RWPE2 (cell line): Measurements from ENCODE around the gene KLF17.
A peak's percentile ranks its signal among the peaks of the same experiment; 100 is the strongest.

Experiments
- ATAC-seq: fragments of 200-7000 bp; cut with Tn5 transposase; 3 replicates; pipeline ENCODE4 v1.9.1; 2021; ENCODE audit warnings: low read depth
- DNase-seq: peaks from one replicate; pipeline ENCODE4 v3.0.0-alpha.2; 2020; ENCODE audit warnings: low spot score
- H3K27ac ChIP-seq: fragments of 450-650 bp; 2 replicates; pipeline ENCODE4 v1.5.1; 2017; ENCODE audit warnings: mild to moderate bottlenecking; ENCODE audit not compliant: poor library complexity, severe bottlenecking
- H3K27me3 ChIP-seq: fragments of 250-450 bp; sonication (Bioruptor Pico); 2 replicates; pipeline ENCODE4 v1.5.1; 2021; ENCODE audit warnings: mild to moderate bottlenecking, moderate library complexity; ENCODE audit not compliant: insufficient read depth, poor library complexity, severe bottlenecking
- H3K36me3 ChIP-seq: fragments of 250-450 bp; sonication (Bioruptor Pico); 2 replicates; pipeline ENCODE4 v1.5.1; 2020; ENCODE audit warnings: low read depth, mild to moderate bottlenecking, moderate library complexity
- H3K4me1 ChIP-seq: fragments of 250-450 bp; sonication (Bioruptor Pico); 2 replicates; pipeline ENCODE4 v1.5.1; 2021; ENCODE audit warnings: mild to moderate bottlenecking, moderate library complexity; ENCODE audit not compliant: insufficient read depth, poor library complexity, severe bottlenecking
- H3K4me3 ChIP-seq: fragments of 250-450 bp; sonication (Bioruptor Pico); 2 replicates; pipeline ENCODE4 v1.5.1; 2021; ENCODE audit warnings: mild to moderate bottlenecking, moderate library complexity; ENCODE audit not compliant: severe bottlenecking
- H3K9me3 ChIP-seq: fragments of 250-450 bp; sonication (Bioruptor Pico); 2 replicates; pipeline ENCODE4 v1.5.1; 2021; ENCODE audit warnings: mild to moderate bottlenecking, moderate library complexity; ENCODE audit not compliant: severe bottlenecking
- TF ChIP-seq, protein P1 (sequence below): fragments of 450-650 bp; IDR thresholded peaks from one replicate; pipeline ENCODE4 v1.5.1; 2017; ENCODE audit warnings: mild to moderate bottlenecking, moderate library complexity; ENCODE audit not compliant: poor library complexity, severe bottlenecking

Gene KLF17

DNA sequence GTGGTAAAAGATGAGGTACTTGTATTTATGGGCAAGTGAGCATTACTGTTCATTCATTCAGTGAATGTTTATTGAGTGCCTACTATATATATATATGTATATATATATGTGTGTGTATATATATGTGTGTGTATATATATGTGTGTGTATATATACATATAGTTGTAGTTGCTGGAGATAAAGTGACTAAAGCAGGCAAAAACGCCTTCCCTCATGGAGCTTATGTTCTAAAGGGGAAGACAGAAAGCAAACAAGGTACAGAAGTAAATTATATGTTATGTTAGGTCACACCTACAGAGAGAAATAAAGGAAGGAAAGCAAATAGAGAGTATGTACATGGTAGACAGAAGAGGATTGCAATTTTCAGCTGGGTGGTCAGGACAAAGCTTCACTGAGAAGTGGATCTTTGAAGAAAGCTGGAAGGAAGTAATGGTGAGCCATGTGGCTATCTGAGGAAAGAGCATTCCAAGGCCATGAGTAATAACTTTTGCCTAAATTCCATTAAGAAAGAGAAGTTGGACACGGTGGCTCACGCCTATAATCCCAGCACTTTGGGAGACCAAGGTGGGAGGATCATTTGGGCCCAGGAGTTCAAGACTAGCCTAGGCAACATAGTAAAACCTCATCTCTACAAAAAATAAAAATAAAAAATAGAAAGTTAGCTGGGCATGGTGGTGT is 33.5 kb upstream of the KLF17 start:
- Histone ChIP-seq H3K4me3 (no peak overlapping the region), H3K9me3 (no peaks in the 10 kb centered on the region), H3K27ac (peak overlapping the region; percentile 31), H3K36me3 (no peaks in the 10 kb centered on the region), H3K4me1 (peaks cover 7% of the 10 kb centered on the region), H3K27me3 (no peaks in the 10 kb centered on the region)
- ATAC-seq (peak; percentile 82), DNase-seq (no peak)
- TF ChIP-seq, protein P1, sequence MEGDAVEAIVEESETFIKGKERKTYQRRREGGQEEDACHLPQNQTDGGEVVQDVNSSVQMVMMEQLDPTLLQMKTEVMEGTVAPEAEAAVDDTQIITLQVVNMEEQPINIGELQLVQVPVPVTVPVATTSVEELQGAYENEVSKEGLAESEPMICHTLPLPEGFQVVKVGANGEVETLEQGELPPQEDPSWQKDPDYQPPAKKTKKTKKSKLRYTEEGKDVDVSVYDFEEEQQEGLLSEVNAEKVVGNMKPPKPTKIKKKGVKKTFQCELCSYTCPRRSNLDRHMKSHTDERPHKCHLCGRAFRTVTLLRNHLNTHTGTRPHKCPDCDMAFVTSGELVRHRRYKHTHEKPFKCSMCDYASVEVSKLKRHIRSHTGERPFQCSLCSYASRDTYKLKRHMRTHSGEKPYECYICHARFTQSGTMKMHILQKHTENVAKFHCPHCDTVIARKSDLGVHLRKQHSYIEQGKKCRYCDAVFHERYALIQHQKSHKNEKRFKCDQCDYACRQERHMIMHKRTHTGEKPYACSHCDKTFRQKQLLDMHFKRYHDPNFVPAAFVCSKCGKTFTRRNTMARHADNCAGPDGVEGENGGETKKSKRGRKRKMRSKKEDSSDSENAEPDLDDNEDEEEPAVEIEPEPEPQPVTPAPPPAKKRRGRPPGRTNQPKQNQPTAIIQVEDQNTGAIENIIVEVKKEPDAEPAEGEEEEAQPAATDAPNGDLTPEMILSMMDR: no peak

DNA sequence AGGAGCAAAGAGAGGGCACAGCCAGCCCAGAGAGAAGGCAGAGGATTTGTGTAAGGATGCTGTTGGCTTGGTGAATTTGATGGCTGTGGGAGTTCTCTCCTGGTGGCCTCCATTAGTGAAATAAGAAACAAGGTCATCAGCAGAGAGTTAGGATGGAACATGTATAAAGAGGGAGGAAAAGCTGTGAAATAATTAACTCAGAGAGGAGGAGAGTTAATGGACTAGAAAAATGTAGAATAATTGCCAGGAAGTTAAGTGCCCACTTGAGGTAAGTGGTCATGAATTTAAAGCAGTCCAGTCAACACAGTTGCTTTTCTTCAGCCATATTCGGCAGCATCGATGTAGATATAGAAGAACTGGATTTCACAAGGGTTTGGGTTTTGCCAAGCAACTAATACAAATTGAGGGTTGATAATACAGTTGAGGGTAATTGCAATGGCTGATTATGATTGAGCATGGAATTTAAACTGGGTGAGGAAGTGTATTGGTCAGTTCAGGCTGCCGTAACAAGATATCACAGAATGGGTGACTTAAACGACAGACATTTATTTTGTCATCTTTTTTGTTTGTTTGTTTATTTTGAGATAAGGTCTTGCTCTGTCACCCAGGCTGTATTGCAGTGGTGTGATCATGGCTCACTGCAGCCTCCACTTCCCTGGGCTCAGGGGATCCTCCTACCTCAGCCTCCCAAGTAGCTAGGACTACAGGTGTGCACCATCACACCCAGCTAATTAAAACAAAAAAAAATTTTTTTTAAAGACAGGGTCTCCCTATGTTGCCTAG is 31.7 kb upstream of the KLF17 start:
- no peaks in the 10 kb centered on the region for H3K9me3 ChIP-seq
- H3K4me1 ChIP-seq: peaks cover 7% of the 10 kb centered on the region
- H3K27ac ChIP-seq: no peak overlapping the region
- ATAC-seq: no peak
- DNase-seq: no peak
- no peaks in the 10 kb centered on the region for H3K36me3 ChIP-seq
- TF ChIP-seq, protein P1: no peak
- H3K27me3 ChIP-seq: no peaks in the 10 kb centered on the region
- no peak overlapping the region for H3K4me3 ChIP-seq

DNA sequence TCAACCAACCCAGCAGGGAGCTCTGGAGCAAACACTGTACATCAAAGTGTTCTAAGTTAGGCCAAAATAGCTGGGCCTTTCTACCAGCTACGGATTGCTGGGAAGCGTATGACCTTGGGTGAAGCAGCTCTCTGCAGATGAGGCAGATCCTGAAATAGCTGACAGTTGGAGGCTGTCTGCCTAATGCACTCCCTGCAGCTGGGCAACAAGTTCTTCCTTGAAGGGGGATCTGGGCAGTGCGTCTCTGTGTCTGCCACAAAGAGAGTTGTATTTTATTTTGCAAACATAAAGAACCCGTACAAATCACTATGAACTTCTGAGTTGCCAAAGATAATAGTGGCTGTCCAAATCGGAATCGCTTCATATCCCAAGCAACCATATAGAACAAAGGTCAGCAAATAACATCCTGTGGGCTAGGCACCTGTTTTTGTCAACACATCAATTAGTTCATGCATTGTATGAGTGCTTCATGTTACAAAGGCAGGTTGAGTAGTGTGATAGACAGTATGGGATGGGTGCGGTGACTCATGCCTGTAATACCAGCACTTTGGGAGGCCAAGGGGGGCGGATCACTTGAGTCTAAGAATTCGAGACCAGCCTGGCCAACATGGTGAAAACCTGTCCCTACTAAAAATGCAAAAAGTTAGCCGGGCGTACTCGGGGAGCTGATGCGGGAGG is 29.1 kb upstream of the KLF17 start:
- TF ChIP-seq, protein P1: no peak
- Histone ChIP-seq H3K4me1 (peaks cover 7% of the 10 kb centered on the region), H3K4me3 (no peak overlapping the region), H3K27me3 (no peaks in the 10 kb centered on the region), H3K9me3 (no peaks in the 10 kb centered on the region), H3K36me3 (no peaks in the 10 kb centered on the region), H3K27ac (no peak overlapping the region)
- ATAC-seq (peak; percentile 58; the same call in 1 of the 3 replicates), DNase-seq (no peak)

DNA sequence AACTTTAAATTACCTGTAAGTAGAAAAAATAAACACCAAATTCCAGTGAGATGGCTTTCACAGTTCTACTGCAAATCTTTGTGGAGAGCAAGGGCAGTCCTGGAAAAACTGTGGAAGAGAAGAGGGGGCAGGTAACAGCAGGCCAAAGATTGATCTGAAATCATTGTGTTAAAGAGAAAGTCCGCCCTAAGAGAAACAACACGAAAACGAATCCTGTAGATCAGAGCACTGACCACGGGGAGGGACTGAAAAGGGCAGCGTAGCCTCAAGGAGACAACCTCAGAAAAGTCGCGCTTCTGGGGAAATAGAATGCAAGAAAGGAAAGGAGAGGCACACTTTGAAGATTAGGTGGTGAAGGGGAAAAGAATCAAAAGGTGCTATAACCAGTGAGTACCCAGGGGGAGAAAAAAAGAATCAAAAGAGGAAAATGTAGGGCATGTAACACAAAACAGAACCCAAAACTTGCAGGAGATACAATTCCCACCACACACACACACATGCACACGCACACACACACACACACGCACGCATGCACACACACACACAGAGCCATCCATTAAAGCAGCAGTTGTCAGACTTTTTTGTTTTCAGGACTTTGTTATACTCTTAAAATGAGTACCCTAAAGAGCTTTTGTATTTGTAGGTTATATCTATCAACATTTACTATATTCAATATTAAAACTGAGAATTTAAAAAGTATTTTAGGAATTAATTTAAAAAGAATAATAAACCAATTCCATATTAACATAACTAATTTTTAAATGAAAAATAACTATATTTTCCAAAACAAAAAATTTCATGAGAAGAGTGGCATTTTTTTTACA is 28.0 kb upstream of the KLF17 start:
- Histone ChIP-seq H3K27ac (no peak overlapping the region), H3K4me1 (no peaks in the 10 kb centered on the region), H3K27me3 (no peaks in the 10 kb centered on the region), H3K36me3 (no peaks in the 10 kb centered on the region), H3K4me3 (no peak overlapping the region), H3K9me3 (no peaks in the 10 kb centered on the region)
- DNase-seq (no peak), ATAC-seq (no peak)
- TF ChIP-seq, protein P1: no peak
